HCT116 (cell line): ENCODE measurements around the gene ONECUT3. TPM values are rescaled to one million over a fixed set of nuclear protein-coding genes. Genes with fewer than 3 reads are reported as not detected.
A peak's percentile ranks its signal among the peaks of the same experiment; 100 is the strongest.

ENCODE experiments used
- ATAC-seq: fragments of 200-7000 bp; cut with Tn5 transposase; 2 replicates; pipeline ENCODE4 v1.9.1; 2020; ENCODE audit warnings: mild to moderate bottlenecking, moderate library complexity
- BruUV-seq: library from RNA; stranded (reverse); fragments of 400-500 nt; replicated peaks from 2 replicates; lab custom pipeline; 2021; lab: Mats Ljungman, UMichigan
- CTCF ChIA-PET: fragments of 300-600 bp; sonication (Branson Sonifier 250); formaldehyde crosslinking; loops from one replicate; lab custom pipeline; 2021; ENCODE audit warnings: antibody characterized with exemption; lab: Charles Lee
- POLR2A ChIA-PET: fragments of 300-600, 350-600 bp; sonication (Branson Sonifier 250); formaldehyde crosslinking; loops from one replicate; lab custom pipeline; 2021; ENCODE audit warnings: antibody characterized with exemption; lab: Charles Lee
- RAD21 ChIA-PET, 2 experiments: fragments of 300-600 bp; sonication (Branson Sonifier 250); formaldehyde crosslinking; loops; one replicate each; lab custom pipeline; 2023; ENCODE audit warnings: low total read pairs in 2 of 2; ENCODE audit not compliant: uncharacterized antibody in 2 of 2, unreplicated experiment in 2 of 2, low non-redundant PET in 1 of 2; lab: Charles Lee
- DNase-seq: peaks from one replicate; pipeline ENCODE4 v3.0.0-alpha.2; 2010; ENCODE audit warnings: low read depth, low spot score
- H2AFZ ChIP-seq: fragments of 200-600 bp; shearing (Covaris generic), sonication (generic); 2 replicates; pipeline ENCODE4 v1.6.1; 2017; ENCODE audit warnings: low read depth, mixed run types, mixed read lengths, antibody characterized with exemption, low read length; ENCODE audit not compliant: poor library complexity, severe bottlenecking
- H3K27ac ChIP-seq: 2 replicates; pipeline ENCODE4 v1.5.1; 2012; ENCODE audit warnings: low read depth, low read length
- H3K27me3 ChIP-seq: fragments of 200-600 bp; sonication (generic); 2 replicates; pipeline ENCODE4 v1.6.1; 2016; ENCODE audit warnings: mixed run types, low read length, mixed read lengths; ENCODE audit not compliant: insufficient read depth
- H3K36me3 ChIP-seq, 2 experiments: fragments of 200-500 bp in 1 of 2; fragments of 200-600 bp in 1 of 2; sonication (Bioruptor generic) in 1 of 2; sonication (generic) in 1 of 2; 2 replicates each; pipeline versions ENCODE4 v1.5.1 to v1.6.1; 2014 to 2016; ENCODE audit warnings: low read length in 2 of 2, inconsistent platforms in 1 of 2, mixed read lengths in 1 of 2, mixed run types in 1 of 2; ENCODE audit not compliant: insufficient read depth in 2 of 2, control insufficient read depth in 1 of 2
- H3K4me1 ChIP-seq, 2 experiments: fragments of 200-600 bp in 1 of 2; sonication (generic) in 1 of 2; 2 replicates each; pipeline versions ENCODE4 v1.5.1 to v1.6.1; 2012 to 2017; ENCODE audit warnings: low read length in 2 of 2, inconsistent platforms in 1 of 2, mild to moderate bottlenecking in 1 of 2, mixed read lengths in 1 of 2, mixed run types in 1 of 2, moderate library complexity in 1 of 2; ENCODE audit not compliant: insufficient read depth in 2 of 2, control insufficient read depth in 1 of 2
- H3K4me2 ChIP-seq: fragments of 200-600 bp; sonication (generic); 2 replicates; pipeline ENCODE4 v1.6.1; 2017; ENCODE audit warnings: mixed run types, low read length, mixed read lengths
- H3K4me3 ChIP-seq, 2 experiments: fragments of 200-600 bp in 1 of 2; sonication (generic) in 1 of 2; replicated peaks in 1 of 2; 2 replicates each; pipeline ENCODE4 v1.5.1; 2011 to 2016; ENCODE audit warnings: low read length in 2 of 2, control low read depth in 1 of 2, low read depth in 1 of 2, mild to moderate bottlenecking in 1 of 2, mixed read lengths in 1 of 2, mixed run types in 1 of 2
- H3K79me2 ChIP-seq: fragments of 200-600 bp; sonication (generic); 2 replicates; pipeline ENCODE4 v1.6.1; 2017; ENCODE audit warnings: mild to moderate bottlenecking, mixed run types, low read length, moderate library complexity, mixed read lengths; ENCODE audit not compliant: insufficient read depth
- H3K9ac ChIP-seq: fragments of 200-600 bp; sonication (generic); 2 replicates; pipeline ENCODE4 v1.6.1; 2016; ENCODE audit warnings: low read length, mixed read lengths
- H3K9me2 ChIP-seq: fragments of 200-600 bp; sonication (generic), shearing (Covaris generic); 2 replicates; pipeline ENCODE4 v1.6.1; 2017; ENCODE audit warnings: mixed run types, mild to moderate bottlenecking, moderate library complexity; ENCODE audit not compliant: insufficient read depth
- H3K9me3 ChIP-seq, 2 experiments: fragments of 200-500 bp in 1 of 2; fragments of 200-600 bp in 1 of 2; sonication (Bioruptor generic) in 1 of 2; sonication (generic) in 1 of 2; 2 replicates each; pipeline ENCODE4 v1.6.1; 2014 to 2017; ENCODE audit warnings: low read length in 2 of 2, mixed read lengths in 2 of 2, inconsistent platforms in 1 of 2, low read depth in 1 of 2, mild to moderate bottlenecking in 1 of 2, mixed run types in 1 of 2, moderate library complexity in 1 of 2; ENCODE audit not compliant: control insufficient read depth in 1 of 2, insufficient read depth in 1 of 2
- H4K20me1 ChIP-seq: fragments of 200-600 bp; sonication (generic), shearing (Covaris generic); 2 replicates; pipeline ENCODE4 v1.6.1; 2017; ENCODE audit warnings: mixed run types, mild to moderate bottlenecking, moderate library complexity; ENCODE audit not compliant: insufficient read depth
- CBX3 ChIP-seq: IDR thresholded peaks from 2 replicates; pipeline ENCODE4 v1.6.1; 2012; ENCODE audit warnings: low read depth
- CEBPB ChIP-seq: IDR thresholded peaks from 2 replicates; pipeline ENCODE4 v1.6.1; 2012; ENCODE audit warnings: low read depth
- EGR1 ChIP-seq: IDR thresholded peaks from 2 replicates; pipeline ENCODE4 v1.6.1; 2012; ENCODE audit warnings: low read depth
- ELF1 ChIP-seq: IDR thresholded peaks from 2 replicates; pipeline ENCODE4 v1.6.1; 2012; ENCODE audit warnings: low read depth, borderline replicate concordance
- EZH2phosphoT487 ChIP-seq: fragments of 200-600 bp; IDR thresholded peaks from 2 replicates; pipeline ENCODE4 v1.6.1; 2018; ENCODE audit warnings: antibody characterized with exemption, borderline replicate concordance
- FOSL1 ChIP-seq: IDR thresholded peaks from 2 replicates; pipeline ENCODE4 v1.6.1; 2012; ENCODE audit warnings: low read depth
- JUND ChIP-seq: IDR thresholded peaks from 2 replicates; pipeline ENCODE4 v1.6.1; 2012
- POLR2AphosphoS5 ChIP-seq: IDR thresholded peaks from 2 replicates; pipeline ENCODE4 v1.6.1; 2011; ENCODE audit warnings: mild to moderate bottlenecking, low read depth, low read length, moderate library complexity
- SIN3A ChIP-seq: IDR thresholded peaks from 2 replicates; pipeline ENCODE4 v1.6.1; 2012; ENCODE audit warnings: low read depth
- SRF ChIP-seq: IDR thresholded peaks from 2 replicates; pipeline ENCODE4 v1.6.1; 2012; ENCODE audit warnings: low read depth
- TCF7L2 ChIP-seq: IDR thresholded peaks from 2 replicates; pipeline ENCODE4 v1.7.0; 2011; ENCODE audit warnings: borderline replicate concordance, inconsistent platforms; ENCODE audit not compliant: insufficient read depth, insufficient read length; ENCODE audit errors: extremely low read depth
- ZFX ChIP-seq: fragments of 450-650 bp; IDR thresholded peaks from 2 replicates; pipeline ENCODE4 v1.6.1; 2017
- ZNF274 ChIP-seq: fragments of 200-500 bp; sonication (Bioruptor generic); IDR thresholded peaks from 2 replicates; pipeline ENCODE4 v1.6.1; 2014; ENCODE audit warnings: mild to moderate bottlenecking, low read depth, low read length, inconsistent platforms
- intact Hi-C: fragments of 100-400 bp; cut with micrococcal nuclease; formaldehyde crosslinking; loops from 2 replicates; pipeline ENCODE4 v1.10.0; 2022
- total RNA-seq: library from RNA; stranded (reverse); gene quantifications from one replicate; pipeline ENCODE4 v1.2.1, GENCODE V29; 2021; ENCODE audit not compliant: unreplicated experiment
- TF ChIP-seq, protein P1 (sequence below): IDR thresholded peaks from 2 replicates; pipeline ENCODE4 v1.6.1; 2012
- TF ChIP-seq, protein P2 (sequence below): IDR thresholded peaks from 2 replicates; pipeline ENCODE4 v1.6.1; 2011; ENCODE audit warnings: mild to moderate bottlenecking, low read length, moderate library complexity; ENCODE audit not compliant: insufficient replicate concordance; ENCODE audit errors: extremely low read depth
- TF ChIP-seq, protein P3 (sequence below), 3 experiments: fragments of 200-600 bp in 1 of 3; sonication (generic) in 1 of 3; IDR thresholded peaks in 2 of 3; conservative IDR thresholded peaks in 1 of 3; 2 replicates each; pipeline ENCODE4 v1.5.1; 2012 to 2017; ENCODE audit warnings: low read depth in 2 of 3, low read length in 2 of 3, antibody characterized with exemption in 1 of 3, borderline replicate concordance in 1 of 3, control low read depth in 1 of 3, mild to moderate bottlenecking in 1 of 3, mixed read lengths in 1 of 3, mixed run types in 1 of 3, moderate library complexity in 1 of 3; ENCODE audit not compliant: insufficient read depth in 1 of 3
- TF ChIP-seq, protein P4 (sequence below): IDR thresholded peaks from 2 replicates; pipeline ENCODE4 v1.6.1; 2012
- TF ChIP-seq, protein P5 (sequence below): IDR thresholded peaks from 2 replicates; pipeline ENCODE4 v1.6.1; 2012; ENCODE audit warnings: low read depth

Gene ONECUT3
- total RNA-seq, 1 experiment from 2014 or later, result 22.1 TPM

DNA sequence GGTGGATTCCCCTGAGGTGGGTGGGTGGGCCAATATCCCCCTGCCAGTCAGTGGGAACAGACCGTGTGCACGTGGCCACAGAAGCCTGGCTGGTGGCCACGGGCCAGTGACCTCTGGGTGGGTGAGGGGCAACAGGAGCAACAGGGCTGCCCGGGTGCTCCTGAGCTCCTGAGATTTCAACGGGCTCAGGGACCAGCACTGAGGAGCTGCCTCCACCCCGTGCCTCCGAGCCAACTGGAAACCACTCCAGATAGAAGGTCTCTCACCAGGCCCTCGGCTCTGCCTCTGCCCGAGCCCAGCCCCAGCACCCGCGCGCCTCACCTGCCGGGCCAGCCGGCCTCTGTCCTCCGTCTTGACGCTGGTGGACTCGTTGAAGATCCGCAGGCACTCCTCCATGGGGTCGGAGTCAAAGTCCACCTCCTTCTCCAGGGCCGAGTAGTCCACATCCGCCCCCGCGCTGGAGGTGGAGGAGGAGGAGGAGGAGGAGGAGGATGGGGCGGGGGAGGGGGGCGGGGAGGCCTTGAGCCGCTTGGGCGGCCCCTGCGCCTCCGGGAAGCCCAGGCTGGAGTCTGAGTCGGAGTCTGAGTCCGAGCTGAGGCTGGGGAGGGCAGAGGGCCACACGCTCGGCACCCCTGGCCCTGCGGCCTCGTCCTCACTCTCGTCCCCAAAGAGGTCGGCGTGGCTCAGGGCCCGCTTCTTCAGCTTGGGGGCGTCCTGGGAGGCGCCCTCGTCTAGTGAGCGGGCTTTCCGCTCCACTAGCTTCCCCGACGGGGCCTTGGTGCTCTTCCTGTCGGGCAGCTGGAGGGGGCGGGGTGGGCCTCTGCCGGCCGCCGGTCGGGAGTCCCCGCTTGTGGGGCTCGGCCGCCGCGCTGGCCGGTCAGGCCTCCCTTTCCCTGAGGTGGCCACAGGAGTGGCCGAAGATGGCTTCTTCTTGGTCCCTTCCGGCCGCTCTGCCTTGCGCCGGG, 73.5 kb downstream of the ONECUT3 start:
- Histone ChIP-seq H3K79me2 (peaks cover 26% of the 10 kb centered on the region), H3K4me3 (no peak overlapping the region), H4K20me1 (no peaks in the 10 kb centered on the region), H3K27ac (no peak overlapping the region), H3K4me2 (no peak overlapping the region), H2AFZ (no peak overlapping the region), H3K9me2 (no peaks in the 10 kb centered on the region), H3K27me3 (no peaks in the 10 kb centered on the region), H3K4me1 (peaks cover 4 to 7% of the 10 kb centered on the region in 2 experiments; a peak in 3 of 4 replicates), H3K36me3 (peaks cover 6 to 13% of the 10 kb centered on the region in 2 experiments; a peak in 3 of 4 replicates), H3K9me3 (no peaks in the 10 kb centered on the region), H3K9ac (no peak overlapping the region)
- RAD21 ChIA-PET, result interaction anchor here (0.6 to 1.1 kb wide), 5 partner anchors 59 to 281 kb away, joined by 3 to 6 read pairs (median 5); no protein-coding TSS in a partner anchor
- peak; percentile 21; the same call in 1 of the 2 replicates for ATAC-seq
- no peak for DNase-seq
- POLR2A ChIA-PET, result no interaction called here
- intact Hi-C loops, result no loop called here
- TSS peak; percentile 23 for BruUV-seq
- CTCF ChIA-PET, result interaction anchor here (0.6 to 2.3 kb wide), 19 partner anchors 11 to 381 kb away, joined by 3 to 33 read pairs (median 4); partner anchors contain the start of gene MBD3
- TF ChIP-seq, protein P1, sequence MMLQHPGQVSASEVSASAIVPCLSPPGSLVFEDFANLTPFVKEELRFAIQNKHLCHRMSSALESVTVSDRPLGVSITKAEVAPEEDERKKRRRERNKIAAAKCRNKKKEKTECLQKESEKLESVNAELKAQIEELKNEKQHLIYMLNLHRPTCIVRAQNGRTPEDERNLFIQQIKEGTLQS, result no peak
- TF ChIP-seq EZH2phosphoT487, result no peak
- TF ChIP-seq, protein P2, sequence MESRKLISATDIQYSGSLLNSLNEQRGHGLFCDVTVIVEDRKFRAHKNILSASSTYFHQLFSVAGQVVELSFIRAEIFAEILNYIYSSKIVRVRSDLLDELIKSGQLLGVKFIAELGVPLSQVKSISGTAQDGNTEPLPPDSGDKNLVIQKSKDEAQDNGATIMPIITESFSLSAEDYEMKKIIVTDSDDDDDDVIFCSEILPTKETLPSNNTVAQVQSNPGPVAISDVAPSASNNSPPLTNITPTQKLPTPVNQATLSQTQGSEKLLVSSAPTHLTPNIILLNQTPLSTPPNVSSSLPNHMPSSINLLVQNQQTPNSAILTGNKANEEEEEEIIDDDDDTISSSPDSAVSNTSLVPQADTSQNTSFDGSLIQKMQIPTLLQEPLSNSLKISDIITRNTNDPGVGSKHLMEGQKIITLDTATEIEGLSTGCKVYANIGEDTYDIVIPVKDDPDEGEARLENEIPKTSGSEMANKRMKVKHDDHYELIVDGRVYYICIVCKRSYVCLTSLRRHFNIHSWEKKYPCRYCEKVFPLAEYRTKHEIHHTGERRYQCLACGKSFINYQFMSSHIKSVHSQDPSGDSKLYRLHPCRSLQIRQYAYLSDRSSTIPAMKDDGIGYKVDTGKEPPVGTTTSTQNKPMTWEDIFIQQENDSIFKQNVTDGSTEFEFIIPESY, result no peak
- TF ChIP-seq CBX3, result no peak
- no peak for TF ChIP-seq ZFX
- TF ChIP-seq EGR1, result no peak
- TF ChIP-seq, protein P3, sequence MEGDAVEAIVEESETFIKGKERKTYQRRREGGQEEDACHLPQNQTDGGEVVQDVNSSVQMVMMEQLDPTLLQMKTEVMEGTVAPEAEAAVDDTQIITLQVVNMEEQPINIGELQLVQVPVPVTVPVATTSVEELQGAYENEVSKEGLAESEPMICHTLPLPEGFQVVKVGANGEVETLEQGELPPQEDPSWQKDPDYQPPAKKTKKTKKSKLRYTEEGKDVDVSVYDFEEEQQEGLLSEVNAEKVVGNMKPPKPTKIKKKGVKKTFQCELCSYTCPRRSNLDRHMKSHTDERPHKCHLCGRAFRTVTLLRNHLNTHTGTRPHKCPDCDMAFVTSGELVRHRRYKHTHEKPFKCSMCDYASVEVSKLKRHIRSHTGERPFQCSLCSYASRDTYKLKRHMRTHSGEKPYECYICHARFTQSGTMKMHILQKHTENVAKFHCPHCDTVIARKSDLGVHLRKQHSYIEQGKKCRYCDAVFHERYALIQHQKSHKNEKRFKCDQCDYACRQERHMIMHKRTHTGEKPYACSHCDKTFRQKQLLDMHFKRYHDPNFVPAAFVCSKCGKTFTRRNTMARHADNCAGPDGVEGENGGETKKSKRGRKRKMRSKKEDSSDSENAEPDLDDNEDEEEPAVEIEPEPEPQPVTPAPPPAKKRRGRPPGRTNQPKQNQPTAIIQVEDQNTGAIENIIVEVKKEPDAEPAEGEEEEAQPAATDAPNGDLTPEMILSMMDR (IDR thresholded peaks at IDR 0.05 in 2 of 3, conservative IDR thresholded peaks at IDR 0.05 in 1 of 3; ENCODE audit: borderline replicate concordance in 1 of 3, insufficient read depth in 1 of 3, low read depth in 2 of 3, low read length in 2 of 3), result no peak
- TF ChIP-seq POLR2AphosphoS5, result no peak
- TF ChIP-seq FOSL1, result no peak
- no peak for TF ChIP-seq SIN3A
- no peak for TF ChIP-seq ELF1
- no peak for TF ChIP-seq SRF
- no peak for TF ChIP-seq CEBPB
- TF ChIP-seq TCF7L2, result no peak
- TF ChIP-seq, protein P4, sequence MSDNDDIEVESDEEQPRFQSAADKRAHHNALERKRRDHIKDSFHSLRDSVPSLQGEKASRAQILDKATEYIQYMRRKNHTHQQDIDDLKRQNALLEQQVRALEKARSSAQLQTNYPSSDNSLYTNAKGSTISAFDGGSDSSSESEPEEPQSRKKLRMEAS, result no peak
- TF ChIP-seq JUND, result no peak
- TF ChIP-seq, protein P5, sequence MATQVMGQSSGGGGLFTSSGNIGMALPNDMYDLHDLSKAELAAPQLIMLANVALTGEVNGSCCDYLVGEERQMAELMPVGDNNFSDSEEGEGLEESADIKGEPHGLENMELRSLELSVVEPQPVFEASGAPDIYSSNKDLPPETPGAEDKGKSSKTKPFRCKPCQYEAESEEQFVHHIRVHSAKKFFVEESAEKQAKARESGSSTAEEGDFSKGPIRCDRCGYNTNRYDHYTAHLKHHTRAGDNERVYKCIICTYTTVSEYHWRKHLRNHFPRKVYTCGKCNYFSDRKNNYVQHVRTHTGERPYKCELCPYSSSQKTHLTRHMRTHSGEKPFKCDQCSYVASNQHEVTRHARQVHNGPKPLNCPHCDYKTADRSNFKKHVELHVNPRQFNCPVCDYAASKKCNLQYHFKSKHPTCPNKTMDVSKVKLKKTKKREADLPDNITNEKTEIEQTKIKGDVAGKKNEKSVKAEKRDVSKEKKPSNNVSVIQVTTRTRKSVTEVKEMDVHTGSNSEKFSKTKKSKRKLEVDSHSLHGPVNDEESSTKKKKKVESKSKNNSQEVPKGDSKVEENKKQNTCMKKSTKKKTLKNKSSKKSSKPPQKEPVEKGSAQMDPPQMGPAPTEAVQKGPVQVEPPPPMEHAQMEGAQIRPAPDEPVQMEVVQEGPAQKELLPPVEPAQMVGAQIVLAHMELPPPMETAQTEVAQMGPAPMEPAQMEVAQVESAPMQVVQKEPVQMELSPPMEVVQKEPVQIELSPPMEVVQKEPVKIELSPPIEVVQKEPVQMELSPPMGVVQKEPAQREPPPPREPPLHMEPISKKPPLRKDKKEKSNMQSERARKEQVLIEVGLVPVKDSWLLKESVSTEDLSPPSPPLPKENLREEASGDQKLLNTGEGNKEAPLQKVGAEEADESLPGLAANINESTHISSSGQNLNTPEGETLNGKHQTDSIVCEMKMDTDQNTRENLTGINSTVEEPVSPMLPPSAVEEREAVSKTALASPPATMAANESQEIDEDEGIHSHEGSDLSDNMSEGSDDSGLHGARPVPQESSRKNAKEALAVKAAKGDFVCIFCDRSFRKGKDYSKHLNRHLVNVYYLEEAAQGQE, result no peak
- no peak for TF ChIP-seq ZNF274
